GM18909 (cell line): Measurements from ENCODE around the gene MAML3.

Experiments used
- ATAC-seq: cut with Tn5 transposase; IDR thresholded peaks from one replicate; pipeline ENCODE4 v1.9.1; 2021; ENCODE audit warnings: mild to moderate bottlenecking; ENCODE audit not compliant: unreplicated experiment, poor library complexity

Gene MAML3

GRCh38 chr4:140153718-140154571 is at the start of gene MAML3:
Gene MAML3 (minus strand): TSS chr4:140154184. CDS start chr4:140153327, 857 bp downstream.
- peak; percentile 60 for ATAC-seq

DNA sequence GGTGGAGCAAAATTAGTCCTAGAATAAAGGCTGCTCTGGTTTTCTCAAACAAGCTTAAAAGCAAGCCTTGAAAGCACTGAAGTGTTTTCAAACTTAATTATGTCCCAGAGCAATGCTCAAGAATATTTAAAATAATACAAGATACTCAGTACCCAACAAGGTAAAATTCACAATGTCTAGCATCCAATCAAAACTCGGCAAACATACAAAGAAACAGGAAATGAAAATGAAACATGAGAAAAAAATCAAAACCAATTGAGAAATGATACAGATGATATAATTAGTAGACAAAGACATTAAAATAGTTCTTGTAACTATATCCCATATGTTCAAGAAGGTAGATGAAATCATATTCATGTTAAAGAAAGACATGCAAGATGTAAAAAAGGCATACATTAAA is 45.0 kb upstream of the MAML3 start:
- no peak for ATAC-seq

- no peak for ATAC-seq
These were observed 41.8 kb upstream of the MAML3 start for GRCh38 chr4:140195806-140196205.

DNA sequence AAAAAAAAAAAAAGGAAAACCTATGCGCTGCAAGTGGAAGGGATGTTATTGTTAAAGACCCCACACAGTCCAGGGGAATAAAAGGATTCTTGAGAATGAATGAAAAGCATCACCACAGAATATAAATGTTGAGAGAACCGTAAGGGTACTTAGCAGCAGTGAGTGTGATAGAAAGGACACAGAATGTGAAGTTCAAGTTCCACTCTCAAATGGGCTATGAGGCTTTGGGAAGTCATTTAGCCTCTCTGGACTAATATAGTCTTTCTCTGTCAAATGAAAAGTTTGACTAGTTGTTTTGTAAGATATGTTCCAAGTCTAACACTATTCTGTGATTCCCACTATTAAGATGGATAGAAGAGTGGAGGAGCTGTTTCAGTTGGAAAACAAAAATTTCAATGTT is 35.8 kb upstream of the MAML3 start:
- ATAC-seq = no peak

GRCh38 chr4:140188975-140189374 is 35.0 kb upstream of the MAML3 start:
- no peak for ATAC-seq

DNA sequence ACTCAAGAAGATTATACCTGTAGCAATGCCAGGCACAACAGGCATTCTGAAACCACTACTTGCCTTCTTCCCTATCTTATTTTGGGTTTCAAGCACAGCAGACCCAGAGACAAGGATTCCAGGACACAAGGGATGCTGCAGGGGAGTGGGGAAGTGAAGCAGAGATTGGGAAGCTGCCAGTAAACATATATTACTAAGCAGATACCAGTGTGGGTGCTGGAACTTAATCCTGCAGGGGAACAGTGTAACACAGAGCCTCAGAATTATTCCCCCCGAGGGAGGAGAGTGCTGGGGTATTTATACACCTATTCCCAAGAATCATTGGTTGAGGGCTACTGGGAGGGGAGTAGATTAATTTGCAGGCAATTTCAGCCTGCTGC is 33.3 kb upstream of the MAML3 start:
- ATAC-seq = no peak

- ATAC-seq = no peak
These were observed 32.8 kb upstream of the MAML3 start for GRCh38 chr4:140186651-140187315.

DNA sequence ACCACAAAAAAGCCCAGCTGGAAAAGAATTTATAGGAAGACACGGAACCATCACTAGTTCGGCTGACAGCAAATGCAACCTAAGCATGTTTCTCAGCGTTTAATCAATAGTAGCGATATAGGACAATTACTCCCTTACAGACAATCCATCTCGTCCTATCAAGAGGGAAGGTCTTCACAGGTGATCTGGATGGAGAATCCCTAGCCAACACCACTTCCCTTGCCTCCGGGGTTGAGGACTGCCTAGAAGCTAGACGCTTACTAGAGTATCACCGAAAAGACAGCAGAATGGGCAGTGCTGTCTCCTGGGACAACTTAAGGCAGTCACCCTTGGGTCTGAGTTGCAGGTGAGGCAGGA is 32.1 kb upstream of the MAML3 start:
- no peak for ATAC-seq

DNA sequence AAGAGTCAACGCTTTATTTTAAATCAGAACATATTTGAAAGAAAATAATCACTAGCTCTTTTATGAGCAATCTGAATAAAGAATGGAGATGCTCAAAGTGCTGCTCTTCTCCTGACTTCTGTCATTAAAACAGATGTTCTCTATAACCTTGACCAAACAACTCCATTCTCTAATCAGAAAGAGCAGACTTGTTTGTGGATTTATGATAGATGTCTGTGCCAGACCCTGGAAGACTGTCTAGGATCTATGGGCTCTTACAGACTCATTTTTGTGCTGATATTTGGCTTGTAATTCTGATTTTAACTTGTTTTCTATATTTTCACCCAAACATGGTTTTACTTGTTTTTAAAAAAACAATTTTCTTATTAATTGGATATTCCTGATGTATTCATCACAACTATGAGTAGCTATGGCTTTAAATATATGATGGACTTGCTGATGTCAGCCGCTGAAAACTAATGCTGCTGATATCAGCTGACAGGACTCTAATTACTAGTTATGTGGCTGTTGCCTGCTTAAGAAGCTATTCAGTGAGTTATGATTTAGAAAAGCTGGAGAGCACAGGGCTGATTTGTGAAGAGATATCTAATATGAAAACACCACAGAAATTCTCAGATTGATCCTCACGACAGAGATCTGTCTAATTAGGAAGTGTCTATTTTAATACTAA is 31.6 kb upstream of the MAML3 start:
- ATAC-seq = no peak

GRCh38 chr4:140183270-140183669 is 29.3 kb upstream of the MAML3 start:
- no peak for ATAC-seq

GRCh38 chr4:140180577-140180976 is 26.6 kb upstream of the MAML3 start:
- ATAC-seq = no peak

- ATAC-seq = no peak
These were observed 22.8 kb upstream of the MAML3 start for GRCh38 chr4:140176735-140177134.

- no peak for ATAC-seq
These were observed 20.6 kb upstream of the MAML3 start for GRCh38 chr4:140174543-140174942.

- no peak for ATAC-seq
These were observed 19.0 kb upstream of the MAML3 start for GRCh38 chr4:140172960-140173359.

DNA sequence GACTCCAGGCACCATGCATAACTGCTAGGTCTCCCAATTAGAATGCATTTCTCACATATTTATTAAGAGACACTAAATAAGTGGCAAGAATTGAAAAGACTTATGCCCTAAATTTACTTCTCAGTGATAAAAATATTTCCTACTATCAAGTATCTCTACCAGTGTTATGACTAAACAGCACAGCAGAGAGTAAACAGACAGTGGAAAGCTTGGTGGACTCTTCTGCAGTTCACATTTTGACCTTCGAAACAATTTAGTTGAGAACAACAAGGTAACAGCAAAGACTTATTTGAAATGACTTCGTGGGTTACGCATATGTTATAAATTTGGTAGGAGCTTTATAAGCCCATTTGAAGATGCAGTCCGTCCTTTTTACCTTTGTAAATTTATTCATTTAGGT is 16.3 kb upstream of the MAML3 start:
- ATAC-seq = no peak

DNA sequence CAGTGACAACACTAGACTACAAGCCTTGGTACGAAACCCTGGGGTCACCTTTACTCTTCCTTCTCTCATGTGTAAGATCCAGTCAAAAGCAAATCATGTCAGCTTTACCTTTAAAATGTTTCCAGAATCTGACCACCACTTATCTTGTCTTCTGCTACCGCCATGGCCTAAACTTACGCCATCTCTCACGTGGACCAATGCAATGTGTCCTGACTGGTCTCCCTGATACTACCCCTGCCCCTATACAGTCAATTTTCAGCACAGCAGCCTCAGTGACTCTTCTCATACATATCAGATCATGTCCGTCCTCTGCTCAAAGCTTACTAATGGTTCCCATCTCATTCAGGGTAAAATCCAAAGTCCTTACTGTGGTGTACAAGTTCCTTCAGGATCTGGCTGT is 15.0 kb upstream of the MAML3 start:
- no peak for ATAC-seq

DNA sequence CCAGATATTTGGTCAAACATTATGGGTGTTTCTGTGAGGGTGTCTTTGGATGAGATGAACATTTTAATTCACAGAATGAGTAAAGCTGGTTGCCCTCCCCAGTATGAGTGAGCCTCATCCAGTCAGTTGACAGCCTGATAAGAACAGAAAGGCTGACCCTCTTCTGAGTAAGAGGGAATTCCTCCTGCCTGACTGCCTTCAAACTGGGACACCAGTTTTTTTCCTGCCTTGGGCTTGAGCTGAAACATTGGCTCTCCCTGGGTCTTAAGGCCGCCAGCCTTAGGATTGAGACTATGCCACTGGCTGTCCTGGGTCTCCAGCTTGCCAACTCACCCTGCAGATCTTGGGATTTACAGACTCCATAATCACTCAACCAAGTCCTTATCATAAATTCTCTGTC is 14.5 kb upstream of the MAML3 start:
- no peak for ATAC-seq

GRCh38 chr4:140163029-140163810 is 9.2 kb upstream of the MAML3 start:
- no peak for ATAC-seq

DNA sequence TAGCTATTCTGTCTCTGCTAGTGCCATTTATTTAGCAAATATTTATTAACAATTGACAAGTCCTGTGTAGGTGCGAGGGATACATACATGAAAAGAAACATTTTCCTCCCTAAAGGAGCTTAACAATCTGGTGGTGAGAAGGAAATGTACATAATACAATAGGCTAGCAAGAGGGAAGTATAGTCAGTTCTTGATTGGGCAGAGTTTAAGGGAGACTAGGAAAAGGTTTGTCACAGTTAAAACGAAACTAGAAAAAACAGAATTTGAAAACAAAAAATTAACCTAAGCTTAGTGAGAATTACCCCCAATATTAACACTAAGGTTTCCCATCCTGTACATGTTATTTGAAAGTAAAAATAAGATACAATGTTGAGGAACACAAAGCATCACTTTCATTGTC is 8.6 kb upstream of the MAML3 start:
- ATAC-seq = no peak

DNA sequence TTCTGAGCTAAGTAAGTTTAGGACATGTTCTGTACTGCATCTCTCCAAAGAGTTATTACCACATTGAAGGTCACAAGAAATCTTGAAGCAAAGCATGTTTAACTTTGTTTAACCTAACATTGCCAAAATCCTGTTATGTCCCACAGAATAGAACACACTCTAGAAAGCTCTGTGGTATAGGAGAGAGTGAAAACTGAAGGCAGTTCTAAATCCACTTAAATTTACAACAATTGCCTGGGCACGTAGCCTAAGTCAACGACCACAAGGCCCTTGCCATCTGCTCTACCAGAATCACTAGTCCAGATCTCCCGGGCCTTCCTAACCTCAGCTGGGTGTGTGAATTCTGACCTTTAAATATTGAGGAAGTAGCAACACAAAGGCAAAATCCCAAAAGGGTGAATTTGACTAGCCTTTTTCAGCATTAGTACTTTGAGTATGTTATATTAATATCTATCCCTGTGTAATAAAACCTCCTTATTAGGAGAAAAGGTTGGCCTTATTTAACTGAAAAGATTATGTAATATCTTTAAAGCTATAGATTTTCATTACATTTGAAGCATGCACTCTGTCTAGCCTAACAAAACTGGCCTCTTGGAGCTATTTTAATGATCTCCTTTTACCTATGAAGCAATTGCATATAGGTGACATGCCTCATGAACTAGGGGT is 4.5 kb upstream of the MAML3 start:
- ATAC-seq = no peak
